GM21447 (cell line): ENCODE results near the gene SPAG9.
A peak's percentile ranks its signal among the peaks of the same experiment; 100 is the strongest.

Source experiments
- ATAC-seq: cut with Tn5 transposase; IDR thresholded peaks from one replicate; pipeline ENCODE4 v1.9.1; 2021; ENCODE audit not compliant: unreplicated experiment

SPAG9 gene

GRCh38 chr17:51044976-51045375 lies 75.7 kb downstream of the SPAG9 start:
- no peak for ATAC-seq

GRCh38 chr17:51036084-51036483 lies 84.6 kb downstream of the SPAG9 start:
- no peak for ATAC-seq

DNA sequence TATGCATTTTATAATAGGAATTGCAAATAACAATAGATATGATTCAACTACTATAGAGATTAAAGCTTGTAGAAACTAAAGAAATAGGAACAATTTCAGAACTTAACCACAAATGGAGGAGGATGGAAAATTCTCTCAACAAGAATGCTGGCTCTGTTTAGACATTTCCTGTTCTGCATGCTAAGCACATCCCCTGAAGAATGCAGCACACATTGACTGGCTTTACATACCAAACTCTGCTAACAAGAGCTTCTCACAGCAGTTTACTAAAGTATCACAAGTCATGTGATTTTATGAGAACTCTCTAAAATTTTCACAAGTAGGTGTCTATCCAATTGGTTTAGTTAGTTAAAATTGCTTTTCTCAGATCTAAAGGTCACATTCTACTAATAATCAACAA lies 85.2 kb downstream of the SPAG9 start:
- no peak for ATAC-seq

- ATAC-seq, result no peak
Measured at GRCh38 chr17:51034800-51035199, 85.9 kb downstream of the SPAG9 start.

DNA sequence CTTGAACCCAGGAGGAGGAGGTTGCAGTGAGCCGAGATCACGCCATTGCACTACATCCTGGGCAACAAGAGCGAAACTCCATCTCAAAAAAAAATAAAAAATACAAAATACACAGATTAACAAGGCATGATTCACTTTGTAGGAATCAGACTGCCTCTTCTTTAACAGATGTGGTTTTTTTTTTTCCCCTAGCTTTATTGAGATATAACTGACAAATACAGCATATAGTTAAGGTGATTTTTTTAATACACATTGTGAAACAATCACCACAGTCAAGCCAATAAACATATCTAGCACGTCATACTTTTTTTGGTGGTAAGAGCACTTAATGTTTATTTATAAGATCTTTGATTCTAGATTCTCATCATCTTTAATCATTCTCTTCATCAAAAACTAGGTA lies 87.8 kb downstream of the SPAG9 start:
- no peak for ATAC-seq

- peak; percentile 58 for ATAC-seq
Measured at GRCh38 chr17:51029568-51030463, 90.9 kb downstream of the SPAG9 start.

DNA sequence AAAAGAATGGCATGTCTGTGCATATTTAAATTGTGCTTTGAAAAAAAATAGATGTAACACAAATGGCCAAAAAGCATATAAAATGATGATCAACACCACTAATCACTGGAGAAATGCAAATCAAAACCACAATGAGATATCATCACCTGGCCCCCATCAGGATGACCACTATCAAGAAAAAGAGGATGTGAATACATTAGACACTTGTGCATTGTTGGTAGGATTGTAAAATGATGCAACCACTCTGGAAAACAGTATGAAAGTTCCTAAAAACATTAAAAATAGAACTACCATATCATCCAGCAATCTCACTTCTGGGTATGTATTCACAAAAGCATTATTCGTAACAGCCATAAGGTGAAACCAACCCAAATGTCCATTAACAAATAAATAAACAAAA lies 91.5 kb downstream of the SPAG9 start:
- ATAC-seq, result no peak

DNA sequence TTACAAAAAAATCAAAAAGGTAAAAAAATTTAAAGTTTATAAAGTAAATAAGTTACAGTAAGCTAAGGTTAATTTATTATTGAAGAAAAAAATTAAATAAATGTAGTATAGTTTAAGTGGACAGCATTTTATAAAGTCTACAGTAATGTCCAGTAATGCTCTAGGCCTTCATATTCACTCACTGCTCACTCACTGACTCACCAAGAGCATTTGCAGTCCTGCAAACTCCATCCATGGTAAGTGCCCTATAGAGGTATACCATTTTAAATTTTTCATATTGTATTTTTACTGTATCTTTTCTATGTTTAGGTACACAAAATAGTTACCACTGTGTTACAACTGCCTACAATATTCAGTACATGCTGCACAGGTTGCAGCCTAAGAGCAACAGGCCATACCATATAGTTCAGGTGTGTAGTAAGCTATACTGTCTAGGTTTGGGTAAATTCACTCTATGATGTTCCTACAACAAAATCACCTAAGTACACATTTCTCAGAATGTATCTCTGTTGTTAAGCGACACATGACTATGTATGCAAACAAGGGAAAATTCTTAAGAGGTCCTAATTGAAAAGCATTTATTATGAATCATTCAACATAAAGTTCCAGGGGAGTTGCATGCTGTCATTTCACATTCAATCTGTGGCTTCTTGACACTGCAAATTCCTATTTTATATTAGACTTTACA lies 92.3 kb downstream of the SPAG9 start:
- ATAC-seq, result no peak

DNA sequence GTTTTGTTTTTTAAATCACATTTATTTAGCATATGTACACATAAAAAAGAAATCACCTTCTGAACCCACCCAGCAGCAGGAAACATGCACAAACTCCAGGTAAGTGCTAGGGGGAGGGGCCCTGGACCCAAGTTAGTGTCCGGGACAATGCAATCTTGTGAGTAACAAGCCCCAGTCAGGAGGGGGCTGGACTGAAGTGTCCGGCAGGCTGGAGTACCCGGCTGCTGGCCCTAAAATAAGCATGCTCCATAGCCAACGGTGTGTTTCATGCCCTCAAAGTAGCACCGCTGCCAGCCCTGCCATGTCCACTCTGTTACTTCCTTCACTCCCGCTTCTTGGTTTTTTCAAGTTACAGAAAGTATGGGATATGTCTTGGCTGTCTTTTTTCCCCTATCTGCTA lies 102.1 kb downstream of the SPAG9 start:
- no peak for ATAC-seq

DNA sequence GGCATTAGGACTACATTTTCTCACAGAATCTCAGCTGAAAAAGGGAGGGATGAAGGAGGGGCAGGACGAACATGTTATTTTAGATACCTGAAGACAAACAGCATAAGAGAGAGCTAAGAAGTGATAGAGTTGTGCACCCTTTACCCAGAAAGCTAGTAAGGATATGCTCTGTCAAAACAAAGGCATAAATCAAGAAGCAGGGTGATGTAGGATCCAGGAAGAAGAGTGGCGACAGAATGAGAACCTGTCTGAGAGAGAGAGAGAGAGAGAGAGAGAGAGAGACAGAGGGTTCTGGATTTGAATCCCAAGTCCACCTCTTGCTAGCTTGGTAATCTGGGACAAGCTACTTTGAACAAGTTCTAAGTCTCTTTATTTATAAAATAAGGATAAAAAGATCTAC lies 103.4 kb downstream of the SPAG9 start:
- no peak for ATAC-seq

DNA sequence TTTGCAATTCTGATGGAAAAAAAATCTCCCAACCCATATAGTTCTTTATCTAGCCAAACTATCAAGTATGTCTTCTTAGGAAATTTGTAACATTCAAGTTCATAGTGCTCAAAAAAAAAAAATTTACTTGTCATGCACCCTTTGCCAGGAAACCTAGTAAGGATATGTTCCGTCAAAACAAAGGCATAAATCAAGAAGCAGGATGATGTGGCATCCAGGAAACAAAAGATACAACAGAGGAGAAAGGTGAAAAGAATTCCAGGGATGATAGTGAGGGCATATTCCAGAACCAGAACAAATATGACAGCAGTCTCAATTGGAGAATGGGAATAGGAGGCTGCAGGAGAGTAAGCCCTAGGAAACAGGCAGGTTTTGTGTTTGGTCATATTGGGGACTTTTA lies 104.6 kb downstream of the SPAG9 start:
- ATAC-seq, result no peak

GRCh38 chr17:51015145-51015558 lies 105.5 kb downstream of the SPAG9 start:
- ATAC-seq, result no peak

- no peak for ATAC-seq
Measured at GRCh38 chr17:51014129-51014528, 106.5 kb downstream of the SPAG9 start.

DNA sequence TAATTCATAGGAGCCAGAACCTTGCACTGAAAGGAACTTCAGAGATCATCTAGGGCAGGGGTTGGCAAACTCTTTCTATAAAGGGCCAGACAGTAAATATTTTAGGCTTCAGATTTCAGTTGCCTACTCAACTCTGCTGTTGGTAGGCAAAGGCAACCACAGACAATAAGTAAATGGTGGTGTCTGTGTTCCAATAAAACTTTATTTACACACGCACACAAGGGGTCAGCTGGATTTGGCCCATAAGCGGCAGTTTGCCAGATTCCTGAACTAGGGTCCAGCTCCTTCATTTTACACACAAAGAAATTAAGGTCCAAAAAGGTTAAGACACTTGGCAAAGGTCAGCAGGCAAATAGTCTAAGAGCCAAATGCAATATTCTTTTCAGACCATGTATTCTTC lies 107.3 kb downstream of the SPAG9 start:
- no peak for ATAC-seq

- ATAC-seq, result no peak
Measured at GRCh38 chr17:51012538-51012937, 108.1 kb downstream of the SPAG9 start.

DNA sequence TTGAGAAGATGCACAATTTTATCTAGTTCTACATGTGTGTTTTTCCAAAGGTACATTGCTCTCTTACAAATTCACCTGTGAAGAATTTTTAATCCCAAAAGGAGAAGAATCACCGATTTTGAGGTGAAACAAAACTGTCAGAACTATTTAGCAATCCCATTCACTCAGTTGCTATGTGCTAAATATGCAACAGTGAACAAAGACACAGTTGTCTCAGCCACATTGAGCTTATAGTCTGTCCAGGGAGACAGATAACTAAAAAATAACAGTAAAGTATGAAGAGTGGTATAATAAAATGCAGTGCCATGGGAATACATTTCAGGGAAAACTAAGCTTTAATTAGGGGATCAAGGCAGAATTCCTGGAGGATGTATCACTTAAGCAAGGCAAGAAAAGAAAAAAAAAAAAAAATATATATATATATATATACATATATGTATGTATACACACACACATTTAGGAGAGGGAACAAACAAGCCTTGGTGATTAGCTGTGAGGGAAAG lies 110.4 kb downstream of the SPAG9 start:
- no peak for ATAC-seq

GRCh38 chr17:51006601-51007000 lies 114.1 kb downstream of the SPAG9 start:
- ATAC-seq, result no peak

DNA sequence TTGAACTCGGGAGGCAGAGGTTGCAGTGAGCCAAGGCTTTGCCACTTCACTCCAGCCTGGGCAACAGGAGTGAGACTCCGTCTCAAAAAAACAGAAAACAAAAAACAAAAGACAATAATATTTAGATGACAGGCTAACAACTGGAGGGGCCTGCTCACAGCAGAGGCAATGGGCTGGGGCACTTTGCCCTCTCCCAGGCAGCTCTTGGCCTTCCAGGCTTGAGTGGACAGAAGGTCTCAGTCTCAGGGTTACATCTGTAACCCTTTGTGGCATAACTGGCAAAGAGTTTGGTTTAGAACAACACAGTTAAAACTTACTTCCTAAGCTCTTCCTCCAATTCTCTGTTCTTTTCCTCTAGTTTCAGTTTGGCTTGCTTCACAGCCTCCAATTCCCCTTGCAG lies 114.9 kb downstream of the SPAG9 start:
- no peak for ATAC-seq

- ATAC-seq, result no peak
Measured at GRCh38 chr17:51004249-51004648, 116.4 kb downstream of the SPAG9 start.

- no peak for ATAC-seq
Measured at GRCh38 chr17:51000835-51001638, 119.6 kb downstream of the SPAG9 start.

GRCh38 chr17:50995668-50996067 lies 125.0 kb downstream of the SPAG9 start:
- no peak for ATAC-seq
